ENCODE results near the gene MYO16. TPM values are rescaled to one million over a fixed set of nuclear protein-coding genes. Genes with fewer than 3 reads are reported as not detected.

Gene MYO16
- polyA plus RNA-seq, 1 donor from 2014 or later, result 2.5 TPM

- Histone ChIP-seq H4K20me1 (ENCODE audit: insufficient read depth) (no peaks in the 10 kb centered on the region), H3K9me2 (ENCODE audit: insufficient read depth, low read length) (no peaks in the 10 kb centered on the region), H3K27ac (ENCODE audit: low read length) (no peak overlapping the region), H3K9ac (ENCODE audit: low read length) (no peak overlapping the region), H3K9me3 (ENCODE audit: low read length) (no peaks in the 10 kb centered on the region), H3K4me2 (ENCODE audit: low read length) (no peak overlapping the region), H3K4me3 (ENCODE audit: low read length) (no peak overlapping the region), H3K36me3 (ENCODE audit: insufficient read depth, low read length) (no peaks in the 10 kb centered on the region), H2AFZ (ENCODE audit: low read depth, low read length) (no peak overlapping the region), H3K79me2 (replicated peaks; ENCODE audit: insufficient read depth, low read length) (no peaks in the 10 kb centered on the region), H3K27me3 (ENCODE audit: insufficient read depth, low read depth, low read length) (no peaks in the 10 kb centered on the region), H3F3A (ENCODE audit: insufficient read depth, low read length, poor library complexity, severe bottlenecking) (no peaks in the 10 kb centered on the region)
- no peak for TF ChIP-seq RAD21 (conservative IDR thresholded peaks at IDR 0.05)
- TF ChIP-seq CTCF (IDR thresholded peaks at IDR 0.05; ENCODE audit: poor library complexity, severe bottlenecking), result no peak
- no peak for TF ChIP-seq EZH2 (IDR thresholded peaks at IDR 0.05; ENCODE audit: borderline replicate concordance, insufficient read depth, low read length, poor library complexity, severe bottlenecking)
- no peak for TF ChIP-seq MXI1 (conservative IDR thresholded peaks at IDR 0.05; ENCODE audit: poor library complexity, severe bottlenecking)
Observed at GRCh38 chr13:108645376-108645775, 16.0 kb downstream of the MYO16 start.

DNA sequence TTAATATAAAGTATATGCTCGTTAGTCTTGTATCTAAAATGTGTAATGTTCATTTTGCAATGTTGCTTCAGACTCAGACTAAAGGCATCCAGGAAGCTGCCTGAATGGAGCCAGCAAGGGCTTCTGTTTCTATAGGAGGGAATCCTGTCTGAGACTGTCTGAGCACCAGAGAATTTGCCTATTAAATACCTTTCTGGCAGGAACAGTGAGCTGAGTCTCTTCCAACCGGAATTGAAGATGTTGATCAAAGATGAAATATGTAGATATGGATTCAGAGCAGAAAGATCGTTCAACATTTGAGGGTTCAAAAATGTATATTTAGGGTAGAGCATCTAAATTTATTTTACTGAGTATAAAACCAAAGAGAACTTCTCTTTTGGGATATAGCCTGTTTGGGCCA is 20.9 kb downstream of the MYO16 start:
- TF ChIP-seq REST (IDR thresholded peaks at IDR 0.05; ENCODE audit: borderline replicate concordance) (no peak), POLR2AphosphoS5 (IDR thresholded peaks at IDR 0.05) (no peak), RAD21 (conservative IDR thresholded peaks at IDR 0.05) (no peak), CTCF (IDR thresholded peaks at IDR 0.05; ENCODE audit: poor library complexity, severe bottlenecking) (no peak), SMC3 (conservative IDR thresholded peaks at IDR 0.05; ENCODE audit: poor library complexity) (no peak), EZH2 (IDR thresholded peaks at IDR 0.05; ENCODE audit: borderline replicate concordance, insufficient read depth, low read length, poor library complexity, severe bottlenecking) (no peak), TAF1 (IDR thresholded peaks at IDR 0.05; ENCODE audit: low read depth) (no peak), MXI1 (conservative IDR thresholded peaks at IDR 0.05; ENCODE audit: poor library complexity, severe bottlenecking) (no peak), EP300 (conservative IDR thresholded peaks at IDR 0.05; ENCODE audit: poor library complexity, severe bottlenecking) (no peak)
- no peaks in the 10 kb centered on the region for H3K36me3 ChIP-seq (ENCODE audit: insufficient read depth, low read length)
- no peak overlapping the region for H3K4me3 ChIP-seq (ENCODE audit: low read length)
- H3K27me3 ChIP-seq (ENCODE audit: insufficient read depth, low read depth, low read length), result no peaks in the 10 kb centered on the region
- no peaks in the 10 kb centered on the region for H3F3A ChIP-seq (ENCODE audit: insufficient read depth, low read length, poor library complexity, severe bottlenecking)
- H3K9me3 ChIP-seq (ENCODE audit: low read length), result no peaks in the 10 kb centered on the region
- H4K20me1 ChIP-seq (ENCODE audit: insufficient read depth), result no peaks in the 10 kb centered on the region
- no peak overlapping the region for H2AFZ ChIP-seq (ENCODE audit: low read depth, low read length)
- no peaks in the 10 kb centered on the region for H3K79me2 ChIP-seq (replicated peaks; ENCODE audit: insufficient read depth, low read length)
- H3K4me2 ChIP-seq (ENCODE audit: low read length), result no peak overlapping the region
- no peak overlapping the region for H3K27ac ChIP-seq (ENCODE audit: low read length)
- H3K9me2 ChIP-seq (ENCODE audit: insufficient read depth, low read length), result no peaks in the 10 kb centered on the region
- no peak overlapping the region for H3K9ac ChIP-seq (ENCODE audit: low read length)

Measured in neural cell (in vitro differentiated cells).